HL-60 (cell line): ENCODE data around the gene CGB2.

Experiments
- CTCF ChIP-seq: IDR thresholded peaks from one replicate; pipeline ENCODE4 v1.5.1; 2011; ENCODE audit warnings: low read length, control low read depth, inconsistent platforms; ENCODE audit not compliant: insufficient read depth
- GABPA ChIP-seq: IDR thresholded peaks from 2 replicates; pipeline ENCODE4 v1.6.1; 2012; ENCODE audit warnings: low read depth
- POLR2AphosphoS5 ChIP-seq: IDR thresholded peaks from 2 replicates; pipeline ENCODE4 v1.6.1; 2012; ENCODE audit warnings: low read depth
- REST ChIP-seq: IDR thresholded peaks from 2 replicates; pipeline ENCODE4 v1.6.1; 2012; ENCODE audit warnings: low read depth; ENCODE audit not compliant: insufficient replicate concordance

GRCh38 chr19:49011194-49011593 is 20.5 kb upstream of the CGB2 start:
- TF ChIP-seq CTCF = no peak
- TF ChIP-seq POLR2AphosphoS5 = no peak
- TF ChIP-seq GABPA = no peak
- TF ChIP-seq REST = no peak
